ENCODE measurements around the gene ANKS1A.
"Not testable (repeated sequence)": the region's sequence is repeated elsewhere in the genome, so short reads cannot be mapped to it uniquely, and the experiment has no call there.

Gene ANKS1A

DNA sequence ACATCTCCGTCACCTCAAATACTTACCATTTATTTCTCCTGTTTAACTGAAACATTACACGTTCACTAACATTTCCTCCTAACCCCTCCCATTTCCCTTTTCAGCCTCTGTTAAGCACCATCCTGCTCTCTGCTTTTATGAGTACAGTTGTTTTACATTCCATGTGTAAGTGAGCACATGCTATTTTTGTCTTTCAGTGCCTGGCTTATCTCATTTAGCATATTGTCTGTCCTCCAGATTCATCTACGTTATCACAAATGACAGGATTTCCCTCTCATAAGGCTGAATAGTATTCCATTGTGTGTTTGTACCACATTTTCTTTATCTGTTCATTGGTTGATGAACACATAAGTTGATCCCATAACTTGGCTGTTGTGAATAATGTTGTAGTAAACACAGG lies 23.9 kb upstream of the ANKS1A start:
- Histone ChIP-seq H3K4me1 (ENCODE audit: control insufficient read depth, insufficient read depth, low read length) (no peaks in the 10 kb centered on the region), H3K27me3 (ENCODE audit: control insufficient read depth, insufficient read depth, low read length) (no peaks in the 10 kb centered on the region), H3K9me3 (ENCODE audit: control insufficient read depth, insufficient read depth, low read length) (no peaks in the 10 kb centered on the region), H3K27ac (ENCODE audit: low read length) (no peak overlapping the region), H3K36me3 (ENCODE audit: control insufficient read depth, insufficient read depth, low read length) (peaks cover 3% of the 10 kb centered on the region; the same call in 1 of the 2 replicates), H3K4me3 (ENCODE audit: low read length) (no peak overlapping the region)
- WGBS (ENCODE audit: insufficient coverage, insufficient read length): 100% methylated on average over 2 of the region's 3 CpGs
- no peak for DNase-seq (ENCODE audit: low read depth, low spot score)

DNA sequence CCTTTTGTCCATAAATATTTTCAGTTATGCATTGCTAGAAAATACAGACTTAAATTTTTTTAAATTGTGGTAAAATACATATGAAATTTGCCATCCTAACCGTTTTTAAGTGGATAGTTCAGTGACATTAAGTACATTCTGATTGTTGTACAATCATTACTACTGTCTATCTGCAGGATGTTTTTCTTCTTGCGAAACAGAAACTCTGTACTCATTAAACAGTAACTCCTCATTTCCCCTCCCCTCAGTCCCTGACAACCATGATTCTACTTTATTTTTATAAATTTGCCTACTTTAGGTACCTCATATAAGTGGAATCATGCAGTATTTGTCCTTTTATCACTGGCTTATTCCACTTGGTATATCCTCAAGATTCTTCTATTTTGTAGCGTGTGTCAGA lies 22.5 kb upstream of the ANKS1A start:
- Histone ChIP-seq H3K4me1 (ENCODE audit: control insufficient read depth, insufficient read depth, low read length) (no peaks in the 10 kb centered on the region), H3K9me3 (ENCODE audit: control insufficient read depth, insufficient read depth, low read length) (no peaks in the 10 kb centered on the region), H3K36me3 (ENCODE audit: control insufficient read depth, insufficient read depth, low read length) (peaks cover 11% of the 10 kb centered on the region; the same call in 1 of the 2 replicates), H3K4me3 (ENCODE audit: low read length) (no peak overlapping the region), H3K27ac (ENCODE audit: low read length) (no peak overlapping the region), H3K27me3 (ENCODE audit: control insufficient read depth, insufficient read depth, low read length) (no peaks in the 10 kb centered on the region)
- WGBS (ENCODE audit: insufficient coverage, insufficient read length): no CpG with 5 or more reads among the region's 3 CpGs
- DNase-seq (ENCODE audit: low read depth, low spot score): no peak

DNA sequence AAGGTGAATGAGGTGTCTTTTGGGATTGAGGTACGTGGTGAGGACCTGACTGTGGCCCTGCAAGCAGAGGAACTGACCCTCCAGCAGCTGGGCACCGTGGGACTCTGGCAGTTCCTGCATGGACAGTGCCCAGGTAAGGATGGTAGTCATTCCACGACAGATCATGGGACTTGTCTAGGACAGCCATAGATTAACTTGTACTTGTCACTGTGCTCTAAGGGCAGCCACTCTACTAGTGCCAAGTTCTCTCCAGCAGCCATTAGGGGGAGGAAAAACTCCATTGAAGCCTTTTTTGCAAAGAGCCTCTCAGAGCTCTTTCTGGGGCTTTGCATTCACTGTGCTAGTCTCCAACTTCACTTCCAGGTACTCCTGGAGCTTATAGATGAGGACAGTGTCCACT lies 21.6 kb upstream of the ANKS1A start:
- no peaks in the 10 kb centered on the region for H3K9me3 ChIP-seq (ENCODE audit: control insufficient read depth, insufficient read depth, low read length)
- peaks cover 14% of the 10 kb centered on the region; the same call in 1 of the 2 replicates for H3K36me3 ChIP-seq (ENCODE audit: control insufficient read depth, insufficient read depth, low read length)
- H3K4me3 ChIP-seq (ENCODE audit: low read length): no peak overlapping the region
- no CpG with 5 or more reads among the region's 3 CpGs for WGBS (ENCODE audit: insufficient coverage, insufficient read length)
- H3K27ac ChIP-seq (ENCODE audit: low read length): no peak overlapping the region
- no peaks in the 10 kb centered on the region for H3K4me1 ChIP-seq (ENCODE audit: control insufficient read depth, insufficient read depth, low read length)
- H3K27me3 ChIP-seq (ENCODE audit: control insufficient read depth, insufficient read depth, low read length): no peaks in the 10 kb centered on the region
- no peak for DNase-seq (ENCODE audit: low read depth, low spot score)

DNA sequence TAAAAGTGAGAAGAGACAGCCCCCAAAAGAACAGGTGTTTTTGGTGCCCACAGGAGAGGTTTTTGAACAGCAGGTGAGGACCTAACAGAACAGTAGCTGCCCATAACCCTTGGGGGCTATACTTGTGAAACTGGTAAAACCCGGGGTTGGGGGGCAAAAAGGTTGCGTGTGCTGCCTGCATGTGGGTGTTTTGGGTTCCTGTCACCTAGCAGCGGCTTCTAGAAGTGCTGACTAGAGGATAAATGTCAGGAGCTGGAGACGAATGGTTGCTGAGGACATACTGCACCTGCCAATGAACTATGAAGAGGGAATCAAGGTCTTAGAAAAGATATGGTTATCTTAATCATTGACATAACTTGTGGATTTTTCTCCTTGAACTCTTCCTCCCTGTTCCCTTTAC lies 17.2 kb upstream of the ANKS1A start:
- peaks cover 16% of the 10 kb centered on the region; the same call in 1 of the 2 replicates for H3K36me3 ChIP-seq (ENCODE audit: control insufficient read depth, insufficient read depth, low read length)

DNA sequence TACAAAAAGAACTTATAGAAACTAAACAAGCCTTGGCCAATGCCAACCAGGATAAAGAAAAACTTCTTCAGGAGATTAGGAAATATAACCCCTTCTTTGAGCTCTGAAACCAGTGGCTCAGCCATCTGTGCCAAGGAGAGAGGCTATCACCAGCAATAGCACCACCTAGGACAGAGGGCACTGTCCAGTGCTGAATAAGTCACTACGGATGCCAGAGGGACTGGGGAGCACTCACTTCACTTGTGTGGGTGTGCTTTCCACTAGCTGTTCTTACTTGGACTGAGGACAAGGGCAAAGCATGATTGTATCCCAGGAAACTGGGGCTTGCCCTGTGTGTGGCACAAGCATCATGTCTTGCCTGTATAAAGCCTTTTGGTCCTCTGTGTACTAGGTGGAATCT lies 16.7 kb upstream of the ANKS1A start:
- peaks cover 15% of the 10 kb centered on the region; the same call in 1 of the 2 replicates for H3K36me3 ChIP-seq (ENCODE audit: control insufficient read depth, insufficient read depth, low read length)
- no peaks in the 10 kb centered on the region for H3K4me1 ChIP-seq (ENCODE audit: control insufficient read depth, insufficient read depth, low read length)
- H3K4me3 ChIP-seq (ENCODE audit: low read length): no peak overlapping the region
- H3K27me3 ChIP-seq (ENCODE audit: control insufficient read depth, insufficient read depth, low read length): no peaks in the 10 kb centered on the region
- no peak overlapping the region for H3K27ac ChIP-seq (ENCODE audit: low read length)
- no peak for DNase-seq (ENCODE audit: low read depth, low spot score)
- H3K9me3 ChIP-seq (ENCODE audit: control insufficient read depth, insufficient read depth, low read length): no peaks in the 10 kb centered on the region
- no CpG with 5 or more reads among the region's 1 CpG for WGBS (ENCODE audit: insufficient coverage, insufficient read length)

More for the DNA sequence above, 17.2 kb upstream of the ANKS1A start:
- Histone ChIP-seq H3K4me3 (ENCODE audit: low read length) (no peak overlapping the region), H3K9me3 (ENCODE audit: control insufficient read depth, insufficient read depth, low read length) (no peaks in the 10 kb centered on the region), H3K27ac (ENCODE audit: low read length) (no peak overlapping the region), H3K27me3 (ENCODE audit: control insufficient read depth, insufficient read depth, low read length) (no peaks in the 10 kb centered on the region), H3K4me1 (ENCODE audit: control insufficient read depth, insufficient read depth, low read length) (no peaks in the 10 kb centered on the region)
- no peak for DNase-seq (ENCODE audit: low read depth, low spot score)
- WGBS (ENCODE audit: insufficient coverage, insufficient read length): no CpG with 5 or more reads among the region's 4 CpGs

DNA sequence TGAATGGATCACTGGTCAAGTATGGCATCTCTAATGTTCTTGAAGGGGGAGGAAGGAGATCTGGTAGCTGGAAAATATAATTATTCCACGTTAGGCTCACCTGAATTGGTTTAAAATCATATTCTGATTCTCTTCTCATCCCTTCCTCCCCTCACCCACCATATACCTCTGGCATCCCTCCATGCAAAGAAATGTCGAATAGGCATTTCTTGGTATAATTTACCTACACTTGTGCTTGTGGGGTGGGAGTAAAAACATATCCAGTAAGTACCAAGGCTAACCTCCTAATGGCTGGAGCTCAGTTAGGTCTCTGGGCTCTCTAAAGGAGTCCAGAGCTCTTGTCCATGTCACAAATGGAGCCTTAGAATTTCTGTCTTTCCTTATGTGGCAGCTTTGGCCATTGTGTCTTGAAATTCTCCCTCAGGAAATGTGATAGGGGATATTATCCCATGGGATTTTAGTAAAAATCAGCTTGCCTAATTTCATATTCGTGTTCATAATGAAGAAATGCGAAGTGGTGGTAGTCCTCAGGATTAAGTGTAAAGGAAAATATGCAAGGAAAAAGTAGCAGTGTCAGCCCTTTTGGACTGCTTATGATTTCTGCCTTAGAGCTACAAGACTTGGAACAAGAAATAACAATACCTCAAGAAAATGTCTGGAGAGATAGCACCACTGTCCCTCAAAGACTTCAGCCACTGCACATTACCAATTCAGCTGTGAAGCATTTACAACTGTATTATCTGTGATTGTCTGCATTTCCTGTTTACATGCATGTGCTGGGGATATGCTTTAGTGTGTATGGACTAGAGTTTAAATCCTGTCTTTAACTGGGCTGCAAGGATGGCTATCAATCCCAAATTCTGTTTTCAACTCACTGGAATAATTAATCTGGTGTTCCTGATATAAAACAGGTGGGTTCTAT lies 13.5 kb upstream of the ANKS1A start:
- no peak overlapping the region for H3K4me3 ChIP-seq (ENCODE audit: low read length)
- DNase-seq (ENCODE audit: low read depth, low spot score): no peak
- H3K36me3 ChIP-seq (ENCODE audit: control insufficient read depth, insufficient read depth, low read length): peaks cover 13% of the 10 kb centered on the region; the same call in 1 of the 2 replicates
- no peaks in the 10 kb centered on the region for H3K9me3 ChIP-seq (ENCODE audit: control insufficient read depth, insufficient read depth, low read length)
- H3K4me1 ChIP-seq (ENCODE audit: control insufficient read depth, insufficient read depth, low read length): no peaks in the 10 kb centered on the region
- no peaks in the 10 kb centered on the region for H3K27me3 ChIP-seq (ENCODE audit: control insufficient read depth, insufficient read depth, low read length)
- no peak overlapping the region for H3K27ac ChIP-seq (ENCODE audit: low read length)
- no CpG with 5 or more reads among the region's 4 CpGs for WGBS (ENCODE audit: insufficient coverage, insufficient read length)

DNA sequence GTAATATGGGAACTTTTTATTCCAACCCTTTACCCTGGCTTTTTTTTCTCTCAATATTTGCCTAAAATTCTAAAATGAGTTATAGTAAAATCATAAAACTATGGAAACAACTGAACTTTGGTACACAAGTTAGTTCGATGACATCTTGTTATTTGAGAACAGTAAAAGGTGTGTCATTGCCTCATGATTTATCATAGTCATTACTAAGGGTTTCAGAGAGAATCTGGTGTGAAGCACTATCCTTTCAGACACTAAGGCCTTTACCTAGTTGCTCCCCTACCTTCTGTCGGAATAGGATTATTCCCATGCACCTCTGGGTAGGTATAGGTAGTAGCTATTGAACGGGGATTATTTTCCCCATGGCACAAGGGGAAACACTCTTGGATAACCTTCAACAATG lies 12.6 kb upstream of the ANKS1A start:
- no peak for DNase-seq (ENCODE audit: low read depth, low spot score)
- H3K27ac ChIP-seq (ENCODE audit: low read length): no peak overlapping the region
- H3K4me3 ChIP-seq (ENCODE audit: low read length): no peak overlapping the region
- H3K4me1 ChIP-seq (ENCODE audit: control insufficient read depth, insufficient read depth, low read length): no peaks in the 10 kb centered on the region
- H3K36me3 ChIP-seq (ENCODE audit: control insufficient read depth, insufficient read depth, low read length): peaks cover 5% of the 10 kb centered on the region; the same call in 1 of the 2 replicates
- no peaks in the 10 kb centered on the region for H3K27me3 ChIP-seq (ENCODE audit: control insufficient read depth, insufficient read depth, low read length)
- H3K9me3 ChIP-seq (ENCODE audit: control insufficient read depth, insufficient read depth, low read length): no peaks in the 10 kb centered on the region
- WGBS (ENCODE audit: insufficient coverage, insufficient read length): no CpG with 5 or more reads among the region's 3 CpGs

DNA sequence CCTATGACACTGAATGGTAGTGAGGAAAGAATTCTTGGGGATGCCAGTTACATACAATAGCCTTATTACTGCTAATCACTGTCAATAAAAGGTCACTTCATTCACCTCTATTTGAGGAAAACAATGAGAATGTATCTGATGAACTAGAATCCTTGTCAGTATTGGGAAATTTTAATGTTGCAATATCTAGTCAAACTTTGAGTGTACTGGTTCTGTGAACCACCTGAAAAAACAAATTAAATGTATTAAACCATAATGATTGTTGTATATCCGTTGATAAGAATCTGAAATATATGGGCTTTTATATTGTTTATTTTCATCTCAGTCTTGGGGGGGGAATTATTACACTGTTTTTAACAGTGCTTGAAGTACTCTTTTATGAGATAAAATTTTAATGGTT lies 11.8 kb upstream of the ANKS1A start:
- Histone ChIP-seq H3K27ac (ENCODE audit: low read length) (no peak overlapping the region), H3K27me3 (ENCODE audit: control insufficient read depth, insufficient read depth, low read length) (no peaks in the 10 kb centered on the region), H3K9me3 (ENCODE audit: control insufficient read depth, insufficient read depth, low read length) (no peaks in the 10 kb centered on the region), H3K36me3 (ENCODE audit: control insufficient read depth, insufficient read depth, low read length) (peaks cover 4% of the 10 kb centered on the region; the same call in 1 of the 2 replicates), H3K4me1 (ENCODE audit: control insufficient read depth, insufficient read depth, low read length) (no peaks in the 10 kb centered on the region), H3K4me3 (ENCODE audit: low read length) (no peak overlapping the region)
- no CpG with 5 or more reads among the region's 1 CpG for WGBS (ENCODE audit: insufficient coverage, insufficient read length)
- DNase-seq (ENCODE audit: low read depth, low spot score): no peak

DNA sequence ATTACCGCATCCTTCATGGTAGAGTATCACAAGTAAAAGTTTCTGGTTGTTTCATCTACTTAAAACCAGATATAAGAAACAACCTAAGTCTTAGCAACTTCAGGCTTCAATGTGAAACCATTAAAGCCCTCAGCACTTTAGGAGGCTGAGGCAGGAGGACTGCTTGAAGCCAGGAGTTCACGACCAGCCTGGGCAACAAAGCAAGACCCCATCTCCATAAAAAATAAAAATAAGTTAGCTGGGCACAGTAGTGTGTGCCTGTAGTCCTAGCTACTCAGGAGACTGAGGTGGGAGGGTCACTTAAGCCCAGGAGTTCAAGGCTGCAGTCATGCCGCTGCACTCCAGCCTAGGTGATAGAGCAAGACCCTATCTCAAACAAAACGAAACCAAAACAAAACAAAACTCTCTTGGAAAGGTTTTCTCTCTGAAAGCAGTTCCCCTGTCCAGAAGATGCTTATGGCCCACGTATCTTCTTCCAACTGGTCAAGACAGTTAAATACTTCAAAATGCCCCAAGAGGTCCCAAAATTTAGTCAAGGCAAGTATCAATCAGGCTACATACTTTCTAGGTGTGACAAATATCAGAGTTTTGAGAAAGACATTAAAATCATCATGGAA lies 11.1 kb upstream of the ANKS1A start:
- no peak for DNase-seq (ENCODE audit: low read depth, low spot score)
- no peak overlapping the region for H3K27ac ChIP-seq (ENCODE audit: low read length)
- H3K36me3 ChIP-seq (ENCODE audit: control insufficient read depth, insufficient read depth, low read length): no peaks in the 10 kb centered on the region; the same call in 1 of the 2 replicates
- no peaks in the 10 kb centered on the region for H3K4me1 ChIP-seq (ENCODE audit: control insufficient read depth, insufficient read depth, low read length)
- H3K9me3 ChIP-seq (ENCODE audit: control insufficient read depth, insufficient read depth, low read length): no peaks in the 10 kb centered on the region
- H3K27me3 ChIP-seq (ENCODE audit: control insufficient read depth, insufficient read depth, low read length): no peaks in the 10 kb centered on the region
- no peak overlapping the region for H3K4me3 ChIP-seq (ENCODE audit: low read length)
- WGBS (ENCODE audit: insufficient coverage, insufficient read length): no CpG with 5 or more reads among the region's 5 CpGs

DNA sequence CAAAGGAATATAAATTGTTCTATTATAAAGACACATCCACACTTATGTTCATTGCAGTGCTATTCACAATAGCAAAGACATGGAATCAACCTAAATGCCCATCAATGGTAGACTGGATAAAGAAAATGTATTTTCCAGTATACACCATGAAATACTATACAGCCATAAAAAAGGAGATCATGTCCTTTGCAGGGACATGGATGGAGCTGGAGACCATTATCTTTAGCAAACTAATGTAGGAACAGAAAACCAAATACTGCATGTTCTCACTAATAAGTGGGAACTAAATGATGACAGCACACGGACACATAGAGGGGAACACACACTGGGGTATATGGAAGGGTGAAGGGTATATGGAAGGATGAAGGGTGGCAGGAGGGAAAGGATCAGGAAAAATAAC lies 5.0 kb upstream of the ANKS1A start:
- H3K27me3 ChIP-seq (ENCODE audit: control insufficient read depth, insufficient read depth, low read length); H3K4me3 ChIP-seq (ENCODE audit: low read length); DNase-seq (ENCODE audit: low read depth, low spot score); H3K9me3 ChIP-seq (ENCODE audit: control insufficient read depth, insufficient read depth, low read length); H3K36me3 ChIP-seq (ENCODE audit: control insufficient read depth, insufficient read depth, low read length); H3K27ac ChIP-seq (ENCODE audit: low read length); H3K4me1 ChIP-seq (ENCODE audit: control insufficient read depth, insufficient read depth, low read length): not testable (repeated sequence)
- no CpG with 5 or more reads among the region's 1 CpG for WGBS (ENCODE audit: insufficient coverage, insufficient read length)

All from iPS DF 6.9 (cell line).